NCI-H774 (cell line): ENCODE data around the gene CKS1B.
"Not testable (repeated sequence)": the region's sequence is repeated elsewhere in the genome, so short reads cannot be mapped to it uniquely, and the experiment has no call there.

Source experiments
- DNase-seq: peaks from one replicate; lab custom pipeline; 2025; lab: John Stamatoyannopoulos, UW

Gene CKS1B

GRCh38 chr1:154964359-154964758 is 10.1 kb upstream of the CKS1B start:
- DNase-seq: no peak

- DNase-seq: no peak
These were observed 8.4 kb upstream of the CKS1B start for GRCh38 chr1:154966111-154966510.

GRCh38 chr1:154967331-154967950 is 7.0 kb upstream of the CKS1B start:
- no peak for DNase-seq

GRCh38 chr1:154968731-154969130 is 5.8 kb upstream of the CKS1B start:
- no peak for DNase-seq

DNA sequence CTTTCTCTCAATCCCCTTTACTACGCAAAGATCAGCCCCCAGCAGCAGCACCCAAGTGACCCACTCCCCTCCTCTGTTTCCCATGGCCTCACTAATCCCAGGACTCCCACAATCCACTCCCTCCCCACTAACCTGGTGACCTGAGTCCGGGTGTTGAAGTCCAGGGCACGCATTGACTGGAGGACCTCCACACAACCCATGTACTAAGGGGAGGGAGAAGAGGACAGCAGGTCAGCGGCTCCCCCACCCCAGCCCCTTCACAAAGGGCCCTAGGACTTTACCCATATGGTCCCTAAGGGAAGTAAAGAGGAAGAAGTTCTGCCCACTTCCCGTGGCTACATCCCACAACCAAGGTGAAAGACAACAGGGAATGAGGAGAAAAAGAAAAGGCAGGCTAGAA is 5.2 kb upstream of the CKS1B start:
- DNase-seq: no peak

- no peak for DNase-seq
These were observed 4.5 kb upstream of the CKS1B start for GRCh38 chr1:154969860-154970452.

GRCh38 chr1:154970631-154971340 is 3.7 kb upstream of the CKS1B start, which contains the start of gene SHC1:
Gene SHC1, minus strand, starts transcription at chr1:154970747. Its CDS starts 221 bp downstream, at chr1:154970526.
- peak; percentile 75 for DNase-seq

GRCh38 chr1:154971341-154971998 is 3.0 kb upstream of the CKS1B start:
- no peak for DNase-seq

DNA sequence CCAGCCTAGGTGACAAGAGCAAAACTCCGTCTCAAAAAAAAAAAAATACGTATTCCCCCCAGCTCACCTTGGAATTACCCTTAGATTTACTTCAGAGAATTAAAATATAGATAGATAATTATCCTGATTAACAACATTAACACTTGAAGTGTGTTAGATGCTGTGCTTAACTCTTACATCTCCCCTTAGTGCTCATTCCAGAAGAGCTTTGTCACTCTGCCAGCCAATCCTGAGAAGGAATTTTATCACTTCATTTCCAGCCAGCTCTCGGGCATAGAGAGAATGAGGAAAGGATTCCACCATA is 2.3 kb upstream of the CKS1B start:
- no peak for DNase-seq

GRCh38 chr1:154972517-154973343 is 1.8 kb upstream of the CKS1B start:
- no peak for DNase-seq

DNA sequence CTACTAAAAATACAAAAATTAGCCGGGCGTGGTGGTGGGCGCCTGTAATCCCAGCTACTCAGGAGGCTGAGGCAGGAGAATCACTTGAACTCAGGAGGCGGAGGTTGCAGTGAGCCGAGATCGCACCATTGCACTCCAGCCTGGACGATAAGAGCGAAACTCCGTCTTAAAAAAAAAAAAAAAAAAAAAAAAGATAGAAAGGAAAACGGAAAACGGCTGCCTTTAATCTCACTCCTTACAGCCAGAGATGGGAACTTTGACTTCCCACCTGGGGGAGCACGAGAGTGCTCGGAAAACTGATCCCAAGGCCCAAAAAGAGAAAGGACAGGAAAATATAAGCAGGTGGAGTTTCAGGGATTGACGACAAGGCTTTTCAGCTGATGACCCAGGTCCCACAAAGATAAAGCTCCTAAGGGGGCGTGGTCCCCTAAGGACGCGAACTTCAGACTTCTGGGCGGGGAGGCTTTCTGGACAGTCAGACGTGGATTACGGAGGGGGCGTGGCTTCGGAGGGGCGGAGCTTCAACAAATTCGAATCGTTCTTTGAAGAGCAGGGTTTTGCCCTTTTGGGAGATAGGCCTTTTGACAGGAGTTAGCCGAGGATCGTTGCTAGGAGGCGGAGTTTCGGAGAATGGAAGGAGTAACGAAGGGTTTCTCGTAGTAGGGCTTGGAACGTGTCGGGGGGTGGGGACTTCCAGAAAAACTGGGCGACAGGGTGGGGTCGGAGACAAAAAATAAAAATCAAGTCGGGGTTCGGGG is 958 bp upstream of the CKS1B start:
- peak; percentile 90 for DNase-seq

- peak; percentile 94 for DNase-seq
These were observed 427 bp downstream of the CKS1B start for GRCh38 chr1:154974808-154975408.

GRCh38 chr1:154975409-154976059 is 1.1 kb downstream of the CKS1B start:
- DNase-seq: no peak

DNA sequence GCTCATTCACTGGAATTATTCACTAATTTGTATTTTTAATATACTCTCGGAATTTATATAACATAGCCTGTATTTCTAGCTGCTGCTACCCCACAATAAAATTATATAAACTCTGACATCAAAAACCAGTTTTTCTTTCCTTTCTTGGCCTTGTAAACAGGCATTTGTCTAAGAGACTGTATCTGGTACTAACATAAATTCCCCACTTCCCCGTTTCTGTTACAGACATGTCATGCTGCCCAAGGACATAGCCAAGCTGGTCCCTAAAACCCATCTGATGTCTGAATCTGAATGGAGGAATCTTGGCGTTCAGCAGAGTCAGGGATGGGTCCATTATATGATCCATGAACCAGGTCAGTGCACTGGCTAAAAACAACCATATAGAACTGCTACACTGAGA is 3.3 kb downstream of the CKS1B start:
- not testable (repeated sequence) for DNase-seq

- no peak for DNase-seq
These were observed 3.9 kb downstream of the CKS1B start for GRCh38 chr1:154978360-154978759.

- DNase-seq: no peak
These were observed 7.9 kb downstream of the CKS1B start for GRCh38 chr1:154982341-154982740.

DNA sequence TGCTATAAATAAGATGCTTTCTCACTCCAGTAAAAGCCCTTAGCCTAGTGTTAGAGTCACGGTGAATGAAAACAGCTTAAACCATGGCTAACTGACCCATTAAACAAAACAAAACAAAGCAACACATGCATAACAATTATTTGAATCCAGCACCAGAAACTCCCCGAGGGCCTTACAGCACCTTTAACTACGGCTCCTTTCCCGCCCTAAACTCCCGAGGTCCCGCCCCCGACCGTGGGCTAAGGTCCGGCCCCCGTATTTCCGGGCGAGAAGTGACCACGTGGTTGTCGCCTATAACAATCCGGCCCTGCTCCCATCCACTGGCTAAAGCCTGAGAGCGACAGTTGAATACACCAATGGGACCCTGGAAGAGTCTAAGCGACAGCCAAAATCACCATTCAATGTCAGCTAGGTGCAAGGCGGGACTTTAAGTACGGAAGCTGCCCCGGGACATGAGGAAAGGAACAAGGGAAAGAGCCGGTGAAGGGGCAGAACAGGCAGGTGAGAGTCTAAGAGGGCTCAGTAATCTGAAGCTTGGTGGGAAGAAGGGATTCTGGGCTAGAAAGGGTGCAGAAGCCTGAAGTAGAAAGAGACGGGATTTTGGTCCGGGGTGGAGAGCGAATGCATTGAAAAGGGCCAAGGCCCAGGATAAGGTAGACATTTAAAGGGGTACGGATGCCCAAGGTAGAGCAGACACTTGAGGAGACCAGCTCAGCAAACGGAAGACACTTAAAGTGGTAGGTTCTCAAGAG is 8.6 kb downstream of the CKS1B start, which contains the start of gene FLAD1:
Gene FLAD1 (plus strand): TSS at position 448 of the 752 bp plus-strand sequence. CDS start 351 bp downstream, outside the sequence.
- DNase-seq: peak; percentile 99

DNA sequence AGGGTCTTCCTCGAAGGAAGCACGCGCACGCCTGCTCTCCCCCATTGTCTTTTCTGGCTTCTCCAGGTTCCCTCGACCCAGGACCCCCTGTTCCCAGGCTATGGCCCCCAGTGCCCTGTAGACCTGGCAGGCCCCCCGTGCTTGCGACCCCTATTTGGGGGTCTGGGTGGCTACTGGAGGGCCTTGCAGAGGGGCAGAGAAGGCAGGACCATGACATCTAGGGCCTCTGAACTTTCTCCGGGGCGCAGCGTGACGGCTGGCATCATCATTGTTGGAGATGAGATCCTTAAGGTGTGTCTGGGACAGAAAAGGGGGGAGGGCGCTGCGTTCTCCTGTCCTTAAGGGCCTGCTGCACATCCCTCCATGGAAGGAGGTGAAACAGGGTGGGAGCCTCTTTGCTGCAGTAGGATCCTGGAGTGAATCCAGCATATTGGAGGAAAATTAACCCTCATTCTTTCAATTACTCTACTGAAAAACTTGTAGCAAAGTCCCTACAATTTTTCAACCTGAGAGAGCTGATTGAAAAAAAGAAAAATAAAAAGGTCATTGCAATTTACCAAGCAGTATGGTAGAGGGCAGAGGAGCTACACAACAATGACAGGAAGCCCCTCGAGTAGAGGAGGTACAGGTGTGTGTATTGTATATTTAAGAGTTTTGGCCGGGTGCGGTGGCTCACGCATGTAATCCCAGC is 9.4 kb downstream of the CKS1B start:
- DNase-seq: no peak

DNA sequence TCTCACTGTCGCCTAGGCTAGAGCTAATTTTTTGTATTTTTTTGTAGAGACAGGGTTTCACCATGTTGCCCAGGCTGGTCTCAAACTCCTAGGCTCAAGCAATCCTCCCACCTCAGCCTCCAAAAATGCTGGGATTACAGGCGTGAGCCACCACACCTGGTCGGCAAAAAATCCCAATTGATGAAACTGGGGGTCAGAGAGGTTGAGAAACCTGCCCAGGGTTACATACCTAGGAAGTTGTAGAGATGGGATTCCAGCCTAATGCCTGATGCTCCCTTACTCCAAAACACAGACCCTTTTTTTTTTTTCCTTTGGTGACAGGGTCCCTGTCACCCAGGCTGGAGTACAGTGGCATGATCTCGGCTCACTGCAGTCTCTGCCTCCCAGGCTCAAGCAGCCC is 12.3 kb downstream of the CKS1B start:
- not testable (repeated sequence) for DNase-seq
